ENCODE measurements around the gene DAB2IP.

The DAB2IP gene

DNA sequence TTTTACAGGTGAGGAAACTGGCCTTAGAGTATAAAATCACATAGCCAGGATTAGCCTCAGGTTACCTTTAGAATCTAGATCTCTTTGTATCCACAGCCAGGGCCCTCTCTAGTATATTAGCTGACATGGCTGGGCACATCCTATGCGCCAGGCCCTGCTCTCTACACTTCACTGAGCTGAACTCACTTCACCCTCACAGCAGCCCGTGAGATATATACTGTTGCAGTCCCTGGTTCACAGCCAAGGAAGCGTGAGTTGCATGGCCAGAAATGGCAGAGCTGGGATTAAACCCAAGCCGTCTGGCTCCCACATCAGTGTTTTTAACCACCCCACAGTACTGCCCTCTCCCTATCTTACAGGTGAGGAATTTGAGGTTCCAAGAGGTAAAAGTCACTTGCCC is 58.4 kb downstream of the DAB2IP start:
- in situ Hi-C loops (cut with MboI; ENCODE audit: low pct_unique_long_range_greater_than_20kb, low sequenced_read_pairs): no loop called here
- DNase-seq: no peak

- in situ Hi-C loops (cut with MboI; ENCODE audit: low pct_unique_long_range_greater_than_20kb, low sequenced_read_pairs): no loop called here
- peak; percentile 60 for DNase-seq
Observed at GRCh38 chr9:121711281-121711680, 59.8 kb downstream of the DAB2IP start.

- in situ Hi-C loops (cut with MboI; ENCODE audit: low pct_unique_long_range_greater_than_20kb, low sequenced_read_pairs): no loop called here
- DNase-seq: no peak
Observed at GRCh38 chr9:121711797-121712196, 60.4 kb downstream of the DAB2IP start.

GRCh38 chr9:121713400-121714070 is 62.1 kb downstream of the DAB2IP start:
- in situ Hi-C loops (cut with MboI; ENCODE audit: low pct_unique_long_range_greater_than_20kb, low sequenced_read_pairs): no loop called here
- no peak for DNase-seq

- no peak for DNase-seq
- in situ Hi-C loops (cut with MboI; ENCODE audit: low pct_unique_long_range_greater_than_20kb, low sequenced_read_pairs): no loop called here
Observed at GRCh38 chr9:121714075-121714705, 62.8 kb downstream of the DAB2IP start.

GRCh38 chr9:121714873-121715272 is 63.4 kb downstream of the DAB2IP start:
- DNase-seq: no peak
- in situ Hi-C loops (cut with MboI; ENCODE audit: low pct_unique_long_range_greater_than_20kb, low sequenced_read_pairs): no loop called here

GRCh38 chr9:121717141-121717991 is 65.9 kb downstream of the DAB2IP start:
- DNase-seq: no peak
- in situ Hi-C loops (cut with MboI; ENCODE audit: low pct_unique_long_range_greater_than_20kb, low sequenced_read_pairs): no loop called here

- in situ Hi-C loops (cut with MboI; ENCODE audit: low pct_unique_long_range_greater_than_20kb, low sequenced_read_pairs): no loop called here
- DNase-seq: no peak
Observed at GRCh38 chr9:121718084-121718483, 66.7 kb downstream of the DAB2IP start.

GRCh38 chr9:121718501-121718900 is 67.1 kb downstream of the DAB2IP start:
- DNase-seq: no peak
- in situ Hi-C loops (cut with MboI; ENCODE audit: low pct_unique_long_range_greater_than_20kb, low sequenced_read_pairs): no loop called here

DNA sequence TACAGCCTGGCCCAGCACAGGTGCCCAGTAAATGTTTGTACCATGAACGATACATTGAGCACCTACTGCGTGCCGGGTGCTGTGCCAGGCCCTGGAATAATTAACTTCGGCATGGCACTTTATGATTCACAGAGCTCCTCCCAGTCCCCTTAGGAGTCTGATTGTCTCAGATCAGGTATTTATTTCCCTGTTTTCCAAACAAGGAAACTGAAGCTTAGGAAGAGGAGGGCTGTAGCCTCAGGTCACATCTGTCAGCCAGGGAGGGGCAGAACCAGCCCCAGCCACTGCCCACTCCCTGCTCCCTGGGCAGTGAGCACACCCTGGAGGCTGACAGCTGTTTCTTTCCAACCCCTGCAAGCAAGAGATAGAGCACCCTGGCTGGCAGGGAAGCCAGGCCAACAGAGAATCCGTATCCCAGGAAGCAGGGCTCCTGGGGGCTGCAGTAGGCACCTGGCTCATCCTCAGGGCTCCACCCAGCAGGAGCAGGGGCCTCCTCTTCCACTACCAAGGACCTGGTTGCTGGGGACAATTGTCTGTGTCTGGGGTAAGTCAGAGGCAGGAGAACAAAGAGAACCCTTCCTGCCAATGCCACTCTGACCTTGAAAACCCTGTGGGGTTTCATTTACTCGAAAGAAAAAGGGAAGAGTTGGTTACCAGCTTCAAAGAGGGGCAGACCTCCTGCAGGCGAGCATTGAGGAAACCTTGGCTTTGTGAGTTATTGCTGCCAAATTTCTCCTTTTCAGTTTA is 69.0 kb downstream of the DAB2IP start:
- no peak for DNase-seq
- in situ Hi-C loops (cut with MboI; ENCODE audit: low pct_unique_long_range_greater_than_20kb, low sequenced_read_pairs): no loop called here

- no peak for DNase-seq
- in situ Hi-C loops (cut with MboI; ENCODE audit: low pct_unique_long_range_greater_than_20kb, low sequenced_read_pairs): no loop called here
Observed at GRCh38 chr9:121721058-121721350, 69.6 kb downstream of the DAB2IP start.

DNA sequence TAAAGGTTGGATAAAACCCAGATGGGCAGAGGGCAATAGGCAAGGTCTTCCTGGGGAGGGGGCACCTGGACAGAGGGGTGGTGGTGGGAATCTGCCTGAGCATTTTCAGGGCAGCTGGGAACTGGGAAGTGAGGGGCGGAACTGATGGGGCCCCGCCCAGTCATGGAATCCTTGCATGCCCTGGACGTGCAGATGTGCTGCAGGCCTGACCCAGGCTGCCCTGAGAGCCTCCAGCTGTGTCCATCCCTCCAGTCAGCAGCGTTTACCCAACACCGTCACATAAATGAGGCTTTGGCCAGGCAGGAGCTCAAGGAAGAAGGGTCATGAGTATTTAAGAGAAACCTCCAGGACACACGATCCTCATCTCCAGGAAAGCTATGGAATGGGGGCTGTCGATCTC is 70.3 kb downstream of the DAB2IP start:
- in situ Hi-C loops (cut with MboI; ENCODE audit: low pct_unique_long_range_greater_than_20kb, low sequenced_read_pairs): no loop called here
- DNase-seq: no peak

- in situ Hi-C loops (cut with MboI; ENCODE audit: low pct_unique_long_range_greater_than_20kb, low sequenced_read_pairs): no loop called here
- no peak for DNase-seq
Observed at GRCh38 chr9:121725008-121725775, 73.8 kb downstream of the DAB2IP start.

DNA sequence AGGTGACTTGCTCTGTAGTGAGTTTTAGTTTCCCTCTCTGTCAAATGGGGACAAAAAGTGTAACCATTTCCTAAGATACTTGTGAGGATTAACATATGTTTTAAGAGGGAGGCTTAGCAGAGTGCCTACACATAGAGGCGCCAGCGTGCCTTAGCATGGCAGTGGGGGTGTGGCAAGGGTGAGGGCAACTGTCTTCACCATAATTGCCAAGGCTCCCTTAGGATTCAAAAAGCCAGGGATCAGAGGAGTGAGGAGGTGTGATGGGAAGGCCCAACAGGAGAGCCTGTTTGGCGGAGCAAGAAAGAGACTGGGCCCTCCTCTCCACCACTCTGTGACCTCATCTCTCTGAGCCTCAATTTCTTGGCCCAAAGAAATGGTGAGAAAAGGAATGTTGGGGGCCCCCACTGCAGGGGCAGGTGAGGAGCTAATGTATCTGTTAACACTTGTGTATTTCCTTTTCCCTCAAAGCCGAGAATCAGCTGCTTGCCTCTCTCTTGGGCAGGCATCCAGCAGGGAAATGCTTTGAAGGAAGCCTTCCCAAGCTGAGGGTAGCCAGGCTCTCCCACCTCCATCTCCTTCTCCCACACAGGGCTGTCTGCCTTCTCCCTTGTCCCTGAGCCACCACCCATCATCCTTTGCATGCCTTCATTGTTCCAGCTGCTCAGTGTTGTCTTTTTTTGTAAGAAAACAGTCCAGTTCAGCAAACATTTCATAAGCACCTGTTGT is 76.0 kb downstream of the DAB2IP start:
- no peak for DNase-seq
- in situ Hi-C loops (cut with MboI; ENCODE audit: low pct_unique_long_range_greater_than_20kb, low sequenced_read_pairs): no loop called here

GRCh38 chr9:121728916-121729315 is 77.5 kb downstream of the DAB2IP start:
- in situ Hi-C loops (cut with MboI; ENCODE audit: low pct_unique_long_range_greater_than_20kb, low sequenced_read_pairs): no loop called here
- no peak for DNase-seq

DNA sequence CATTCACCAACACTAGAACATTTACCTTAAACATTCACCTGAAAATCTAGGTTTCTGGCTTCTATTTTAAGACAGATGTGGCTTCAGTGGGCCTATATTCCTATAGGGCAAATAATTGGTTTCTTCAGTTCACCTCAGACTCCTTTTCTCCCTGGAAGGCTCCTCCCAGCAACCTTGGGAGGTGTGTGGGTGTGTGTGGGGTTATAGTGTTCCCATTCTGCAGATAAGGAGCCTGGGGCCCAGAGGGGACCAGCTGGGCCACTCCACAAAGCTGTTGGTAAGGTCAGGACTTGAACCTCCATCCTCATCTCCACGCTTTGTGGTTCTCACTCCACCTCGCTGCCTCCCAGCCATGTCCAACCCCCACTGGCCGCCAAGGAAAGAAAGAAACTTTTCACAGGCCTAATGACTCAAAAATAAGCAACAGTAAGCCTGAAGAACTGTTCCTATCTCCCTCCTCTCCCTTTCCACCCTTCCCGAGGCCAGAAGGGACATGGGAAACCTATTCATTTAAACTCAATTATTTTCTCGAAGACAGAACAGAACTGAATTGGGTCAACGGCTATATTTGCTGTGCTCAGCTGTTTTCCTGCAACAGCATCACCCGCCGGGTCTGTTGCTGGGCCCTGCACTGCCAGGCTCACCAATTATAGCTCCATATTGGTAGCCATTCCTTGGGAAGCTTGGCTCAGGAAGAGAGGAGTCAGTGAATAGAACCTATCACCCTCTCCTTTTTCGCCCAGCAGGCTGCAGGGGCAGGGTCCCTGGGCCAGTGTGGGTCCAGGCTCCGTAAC is 78.5 kb downstream of the DAB2IP start:
- DNase-seq: no peak
- in situ Hi-C loops (cut with MboI; ENCODE audit: low pct_unique_long_range_greater_than_20kb, low sequenced_read_pairs): no loop called here

DNA sequence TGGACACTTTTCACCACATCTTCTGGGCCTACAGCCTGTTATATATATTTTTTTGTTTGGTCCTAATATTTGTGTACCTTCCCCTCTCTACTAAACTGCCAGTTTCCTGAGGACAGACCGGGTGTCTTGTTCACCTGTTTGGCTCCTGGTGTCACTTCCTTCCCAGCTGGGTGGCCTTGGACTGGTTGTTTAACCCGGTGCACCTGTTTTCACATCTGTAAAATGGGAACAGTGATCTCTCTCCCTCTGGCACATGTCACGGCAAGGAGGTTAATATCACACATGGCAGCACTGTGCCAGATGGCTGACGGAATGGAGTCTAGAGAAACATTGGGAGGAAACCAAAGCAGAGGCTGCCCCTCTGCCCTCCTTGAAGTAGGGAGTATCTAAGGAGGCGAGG is 79.7 kb downstream of the DAB2IP start:
- no peak for DNase-seq
- in situ Hi-C loops (cut with MboI; ENCODE audit: low pct_unique_long_range_greater_than_20kb, low sequenced_read_pairs): no loop called here

GRCh38 chr9:121731919-121732318 is 80.5 kb downstream of the DAB2IP start:
- in situ Hi-C loops (cut with MboI; ENCODE audit: low pct_unique_long_range_greater_than_20kb, low sequenced_read_pairs): no loop called here
- no peak for DNase-seq

Measured in KBM-7 (cell line).